Activated T-cell treated with anti-CD3 and anti-CD28 coated beads, Interleukin-2, amount 50 U/mL, for 72 hours (primary cell): ENCODE measurements around the gene ADGRF3. TPM values are rescaled to one million over a fixed set of nuclear protein-coding genes. Genes with fewer than 3 reads are reported as not detected.
"Not testable (repeated sequence)": the region's sequence is repeated elsewhere in the genome, so short reads cannot be mapped to it uniquely, and the experiment has no call there.

Source experiments
- ATAC-seq, 2 donors: fragments of 150-1000 bp; cut with Tn5 transposase; replicated peaks in 1 of 2; 2 replicates each; pipeline ENCODE4 v1.10.0; 2021; ENCODE audit warnings: moderate library complexity in 2 of 2, mild to moderate bottlenecking in 1 of 2
- DNase-seq, 2 donors: peaks; one replicate each; pipeline ENCODE4 v3.0.0; 2021 to 2022; ENCODE audit warnings: mixed read lengths in 1 of 2
- H3K27ac Mint-ChIP-seq: one replicate; pipeline ENCODE4 v1.8.0; 2022; ENCODE audit warnings: mild to moderate bottlenecking, moderate library complexity, mixed read lengths
- H3K27me3 Mint-ChIP-seq: one replicate; pipeline ENCODE4 v1.8.0; 2022; ENCODE audit warnings: low read depth, mixed read lengths
- H3K36me3 Mint-ChIP-seq, 2 donors: one replicate each; pipeline ENCODE4 v1.8.0; 2022; ENCODE audit warnings: mixed read lengths in 2 of 2, mild to moderate bottlenecking in 1 of 2; ENCODE audit not compliant: insufficient read depth in 2 of 2
- H3K4me1 Mint-ChIP-seq: one replicate; pipeline ENCODE4 v1.8.0; 2022; ENCODE audit warnings: low read depth, mixed read lengths
- H3K4me3 Mint-ChIP-seq, 2 donors: one replicate each; pipeline ENCODE4 v1.8.0; 2022; ENCODE audit warnings: mild to moderate bottlenecking in 2 of 2, mixed read lengths in 2 of 2, moderate library complexity in 2 of 2
- H3K9me3 Mint-ChIP-seq, 2 donors: one replicate each; pipeline ENCODE4 v1.8.0; 2022; ENCODE audit warnings: mixed read lengths in 2 of 2
- total RNA-seq, 2 donors: library from RNA; stranded (reverse); gene quantifications; one replicate each; pipeline ENCODE4 v1.2.3, GENCODE V29; 2022

Gene ADGRF3
- total RNA-seq, 2 donors from 2014 or later: 2.4 to 4.8 TPM

DNA sequence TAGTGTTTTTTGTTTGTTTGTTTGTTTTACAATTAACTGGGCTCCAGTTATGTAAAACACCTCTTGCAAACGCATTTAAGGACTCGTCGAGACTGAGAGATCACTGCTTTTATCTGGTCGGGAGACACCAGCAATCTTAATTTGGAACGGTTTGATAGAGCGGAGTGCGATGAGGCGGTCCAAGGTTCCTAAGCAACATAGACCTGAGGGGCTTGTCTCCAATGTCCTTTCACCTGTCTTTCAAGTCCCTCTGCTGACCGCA lies 1.4 kb downstream of the ADGRF3 start:
- no peak for DNase-seq
- no peaks in the 10 kb centered on the region for H3K9me3 Mint-ChIP-seq
- no peaks in the 10 kb centered on the region for H3K27me3 Mint-ChIP-seq
- H3K27ac Mint-ChIP-seq: peak overlapping the region; percentile 99
- no peak for ATAC-seq
- H3K4me1 Mint-ChIP-seq: peaks cover 33% of the 10 kb centered on the region
- peaks cover 6 to 10% of the 10 kb centered on the region in 2 donors for H3K36me3 Mint-ChIP-seq
- peak overlapping the region; percentile 97 for H3K4me3 Mint-ChIP-seq

DNA sequence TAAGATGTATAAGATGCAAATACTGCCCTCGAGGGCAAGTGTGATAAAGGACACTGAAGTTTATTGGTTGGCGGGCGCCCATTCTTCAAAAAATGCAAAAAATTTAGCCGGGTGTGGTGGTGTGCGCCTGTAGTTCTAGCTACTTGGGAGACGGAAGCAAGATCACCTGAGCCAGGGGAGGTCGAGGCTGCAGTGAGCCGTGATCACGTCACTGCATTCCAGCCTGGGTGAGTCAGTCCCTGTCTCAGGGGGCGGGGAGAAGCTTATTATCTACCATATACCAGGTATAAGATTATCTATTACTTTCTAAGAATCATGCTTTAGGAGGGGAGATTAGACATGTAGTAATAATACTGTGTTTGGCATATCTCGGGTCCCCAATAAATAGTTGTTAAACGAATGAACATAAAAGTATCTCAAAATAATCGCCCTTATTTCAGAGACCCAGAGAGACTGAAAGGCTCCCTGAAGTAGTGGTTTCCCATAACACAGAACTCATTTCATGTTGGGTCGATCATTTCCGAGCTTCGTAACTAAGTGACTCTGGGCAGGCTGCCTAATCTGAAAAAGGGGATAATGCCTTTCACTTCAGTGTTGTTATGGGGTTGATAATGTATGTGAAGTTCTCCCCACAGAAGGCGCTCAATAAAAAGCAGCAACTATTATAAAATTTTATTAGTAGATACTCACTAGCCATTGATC lies 1.9 kb downstream of the ADGRF3 start:
- Mint-ChIP-seq H3K4me1 (peaks cover 32% of the 10 kb centered on the region), H3K9me3 (no peaks in the 10 kb centered on the region), H3K36me3 (peaks cover 6 to 10% of the 10 kb centered on the region in 2 donors), H3K4me3 (peak overlapping the region; percentile 97), H3K27ac (peak overlapping the region; percentile 99), H3K27me3 (no peaks in the 10 kb centered on the region)
- DNase-seq (peak; percentile 25 to 28), ATAC-seq (no peak)

DNA sequence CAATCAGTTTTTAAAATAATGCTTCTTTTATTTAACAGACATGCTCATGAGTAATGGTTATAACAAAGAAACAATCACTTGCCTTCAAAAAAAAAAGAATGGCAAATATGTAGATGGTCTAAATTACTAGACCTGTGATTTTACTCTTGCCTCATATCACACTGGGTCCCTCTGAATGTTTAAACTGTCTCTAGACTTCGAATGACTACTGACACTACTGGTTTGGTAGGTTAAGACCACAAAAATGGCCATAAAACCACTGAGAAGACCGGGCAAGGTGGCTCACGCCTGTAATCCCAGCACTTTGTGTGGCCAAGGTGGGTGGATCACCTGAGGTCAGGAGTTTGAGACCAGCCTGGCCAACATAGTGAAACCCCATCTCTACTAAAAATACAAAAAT lies 5.8 kb downstream of the ADGRF3 start:
- Mint-ChIP-seq H3K36me3 (peaks cover 4 to 5% of the 10 kb centered on the region in 2 donors), H3K9me3 (no peaks in the 10 kb centered on the region), H3K27me3 (no peaks in the 10 kb centered on the region), H3K27ac (peak overlapping the region; percentile 72), H3K4me1 (peaks cover 23% of the 10 kb centered on the region), H3K4me3 (no peak overlapping the region)
- no peak for ATAC-seq
- DNase-seq: no peak

DNA sequence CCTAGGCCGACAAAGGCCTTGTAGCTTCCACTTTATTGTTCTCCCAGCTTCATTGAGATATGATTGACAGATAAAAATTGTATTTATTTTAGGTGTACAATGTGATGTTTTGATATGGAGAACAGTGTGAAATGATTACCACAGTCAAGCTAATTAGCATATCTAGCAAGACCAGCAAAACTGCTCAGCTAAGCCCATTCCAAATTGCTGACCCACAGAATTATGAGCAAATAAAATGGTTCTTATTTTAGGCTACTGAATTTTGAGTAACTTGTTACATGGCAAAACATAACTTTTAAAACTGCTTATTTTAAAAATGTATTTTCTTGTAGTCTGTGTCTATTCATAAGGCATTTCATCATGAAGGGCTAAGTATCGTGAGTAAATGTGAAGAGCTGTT lies 9.3 kb downstream of the ADGRF3 start:
- Mint-ChIP-seq H3K9me3 (no peaks in the 10 kb centered on the region), H3K4me3 (no peak overlapping the region), H3K36me3 (no peaks in the 10 kb centered on the region), H3K27ac (no peak overlapping the region), H3K27me3 (no peaks in the 10 kb centered on the region), H3K4me1 (peaks cover 12% of the 10 kb centered on the region)
- DNase-seq (no peak), ATAC-seq (no peak)

DNA sequence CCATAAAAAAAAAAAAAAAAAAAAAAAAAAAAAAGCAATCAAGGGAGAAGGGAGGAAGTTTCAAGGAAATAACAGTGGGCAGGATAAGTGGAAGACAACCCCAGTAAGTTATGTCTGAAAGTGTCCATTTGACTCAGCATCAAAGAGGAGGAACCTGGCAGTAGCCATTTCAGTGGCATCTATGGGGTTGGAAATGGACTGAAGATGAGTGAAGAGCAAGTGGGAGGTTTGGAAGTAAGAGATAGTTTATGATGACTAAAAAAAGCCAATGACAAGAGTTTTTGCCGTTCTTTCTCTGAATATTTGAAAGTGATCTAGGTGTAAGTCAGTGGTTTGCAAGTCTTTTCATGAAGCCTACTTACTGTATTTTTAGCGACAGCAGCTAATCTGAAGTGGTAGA lies 9.9 kb downstream of the ADGRF3 start:
- Mint-ChIP-seq H3K9me3 (no peaks in the 10 kb centered on the region), H3K27me3 (no peaks in the 10 kb centered on the region), H3K4me1 (peaks cover 12% of the 10 kb centered on the region), H3K27ac (no peak overlapping the region), H3K4me3 (no peak overlapping the region), H3K36me3 (no peaks in the 10 kb centered on the region)
- DNase-seq (no peak), ATAC-seq (peak in 1 of 2 donors; percentile 61)

DNA sequence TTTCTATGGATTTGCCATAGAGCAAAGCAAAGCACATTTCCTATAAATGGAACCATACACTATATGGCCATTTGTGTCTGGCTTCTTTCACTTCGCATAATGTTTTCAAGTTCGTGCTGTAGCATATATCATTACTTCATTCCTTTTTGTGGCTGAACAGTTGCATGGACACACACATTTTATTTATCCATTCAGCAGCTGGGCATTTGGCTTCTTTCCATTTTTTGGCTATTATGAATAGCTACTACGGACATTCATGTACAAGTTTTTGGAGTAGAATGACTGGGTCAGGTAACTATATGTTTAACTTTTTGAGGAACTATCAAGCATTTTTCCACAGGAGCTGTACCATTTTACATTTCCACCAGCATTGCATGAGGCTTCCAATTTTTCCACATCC lies 11.4 kb downstream of the ADGRF3 start:
- DNase-seq (no peak), ATAC-seq (no peak)
- H3K36me3 Mint-ChIP-seq: no peaks in the 10 kb centered on the region
- no peak overlapping the region for H3K27ac Mint-ChIP-seq
- no peaks in the 10 kb centered on the region for H3K9me3 Mint-ChIP-seq
- no peak overlapping the region for H3K4me3 Mint-ChIP-seq
- H3K27me3 Mint-ChIP-seq: no peaks in the 10 kb centered on the region
- H3K4me1 Mint-ChIP-seq: peaks cover 16% of the 10 kb centered on the region

DNA sequence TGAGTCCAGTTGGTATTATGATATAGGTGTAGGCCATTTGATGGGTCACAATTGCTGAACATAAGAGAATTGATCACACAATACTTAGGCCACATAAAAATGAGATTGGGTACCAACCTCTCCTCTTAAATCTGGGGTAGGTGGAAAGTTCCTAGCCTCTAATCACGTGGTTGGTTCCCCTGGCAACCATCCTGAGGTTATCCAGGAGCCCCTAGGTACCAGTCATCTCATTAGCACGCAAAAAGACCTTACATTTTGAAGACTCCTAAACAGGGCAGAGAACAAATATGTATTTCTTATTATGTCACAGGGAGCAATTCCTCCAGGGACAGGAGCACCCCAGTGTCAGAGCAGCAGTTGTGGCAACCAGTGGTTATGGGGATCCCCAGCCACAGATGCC lies 13.3 kb downstream of the ADGRF3 start:
- Mint-ChIP-seq H3K27me3 (no peaks in the 10 kb centered on the region), H3K4me1 (peaks cover 27% of the 10 kb centered on the region), H3K36me3 (no peaks in the 10 kb centered on the region), H3K9me3 (no peaks in the 10 kb centered on the region), H3K27ac (no peak overlapping the region), H3K4me3 (no peak overlapping the region)
- ATAC-seq (no peak), DNase-seq (no peak)

DNA sequence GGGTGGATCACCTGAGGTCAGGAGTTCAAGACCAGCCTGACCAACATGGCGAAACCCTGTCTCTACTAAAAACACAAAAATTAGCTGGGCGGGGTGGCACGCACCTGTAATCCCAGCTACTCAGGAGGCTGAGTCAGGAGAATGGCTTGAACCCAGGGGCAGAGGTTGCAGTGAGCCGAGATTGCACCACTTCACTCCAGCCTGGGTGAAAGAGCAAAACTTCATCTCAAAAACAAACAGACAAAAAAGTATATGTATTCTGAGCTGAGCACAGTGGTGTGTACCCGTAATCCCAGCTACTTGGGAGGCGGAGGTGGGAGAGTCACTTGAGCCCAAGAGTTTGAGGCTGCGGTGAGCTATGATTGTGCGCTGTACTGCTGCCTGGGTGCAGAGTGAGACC lies 15.3 kb downstream of the ADGRF3 start:
- not testable (repeated sequence) for H3K36me3 Mint-ChIP-seq, H3K27me3 Mint-ChIP-seq, DNase-seq, H3K4me3 Mint-ChIP-seq, H3K9me3 Mint-ChIP-seq, ATAC-seq, H3K27ac Mint-ChIP-seq
- H3K4me1 Mint-ChIP-seq: peaks cover 29% of the 10 kb centered on the region

DNA sequence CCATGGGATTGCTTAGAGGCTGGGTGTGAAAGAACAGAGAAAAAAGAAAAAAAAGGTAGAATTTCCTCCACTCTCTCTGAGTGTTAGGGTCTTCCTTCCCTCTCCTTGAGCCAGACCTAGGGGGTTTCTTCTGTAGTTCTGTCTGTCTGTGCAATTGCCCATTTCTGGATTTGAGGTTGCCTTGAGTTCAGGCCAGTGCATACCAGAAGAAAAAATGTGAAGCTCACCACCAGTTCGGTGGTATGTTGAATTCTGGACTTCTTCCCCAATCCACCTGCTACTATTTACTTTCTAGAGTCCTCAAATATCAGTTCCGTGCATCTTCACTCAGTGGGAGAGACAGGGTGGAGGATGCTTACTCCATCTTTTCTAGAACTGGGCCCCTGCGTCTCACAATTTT lies 16.0 kb downstream of the ADGRF3 start:
- H3K9me3 Mint-ChIP-seq: no peaks in the 10 kb centered on the region
- H3K4me3 Mint-ChIP-seq: no peak overlapping the region
- H3K4me1 Mint-ChIP-seq: peaks cover 29% of the 10 kb centered on the region
- DNase-seq: no peak
- ATAC-seq: no peak
- H3K36me3 Mint-ChIP-seq: no peaks in the 10 kb centered on the region
- no peaks in the 10 kb centered on the region for H3K27me3 Mint-ChIP-seq
- no peak overlapping the region for H3K27ac Mint-ChIP-seq

DNA sequence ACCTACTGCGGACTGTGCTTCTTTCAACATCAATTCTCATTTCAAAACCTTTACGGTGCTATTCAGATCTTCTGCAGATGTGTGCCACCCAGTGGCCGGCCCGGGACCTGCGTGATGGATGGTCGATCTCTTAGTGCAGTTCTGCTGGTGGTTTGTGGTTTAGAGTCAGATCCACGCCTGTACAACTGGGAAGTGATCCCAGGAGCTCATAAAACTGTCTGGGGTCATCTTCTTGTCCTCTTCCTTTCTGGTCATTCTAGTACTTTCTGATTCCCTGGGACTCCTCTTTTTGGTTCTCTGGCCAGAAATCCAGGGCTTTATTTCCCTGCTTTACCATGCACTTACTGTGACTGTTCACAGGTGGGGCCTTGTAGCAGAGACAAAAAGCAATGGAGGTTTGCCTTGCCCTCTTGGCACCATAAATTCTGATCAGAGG lies 16.5 kb downstream of the ADGRF3 start:
- Mint-ChIP-seq H3K27me3 (no peaks in the 10 kb centered on the region), H3K4me3 (peak overlapping the region in 1 of 2 donors; percentile 54), H3K27ac (no peak overlapping the region), H3K9me3 (no peaks in the 10 kb centered on the region), H3K36me3 (no peaks in the 10 kb centered on the region), H3K4me1 (peaks cover 29% of the 10 kb centered on the region)
- ATAC-seq (peak; percentile 95), DNase-seq (peak; percentile 86 to 88)

DNA sequence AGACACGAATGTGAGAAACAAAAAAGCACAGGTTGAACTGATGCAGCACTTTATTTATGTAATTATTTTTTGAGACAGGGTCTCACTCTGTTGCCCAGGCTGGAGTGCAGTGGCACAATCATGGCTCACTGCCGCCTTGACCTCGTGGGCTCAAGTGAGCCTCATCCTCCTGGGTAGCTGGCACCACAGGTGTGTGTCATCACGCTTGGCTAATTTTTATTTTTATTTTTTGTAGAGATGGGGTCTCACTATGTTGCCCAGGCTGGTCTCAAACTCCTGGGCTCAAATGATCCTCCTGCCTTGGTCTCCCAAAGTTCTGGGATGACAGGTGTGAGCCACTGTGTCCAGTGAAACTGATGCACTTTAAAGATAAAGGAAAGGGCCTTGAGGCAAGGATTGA lies 17.5 kb downstream of the ADGRF3 start:
- DNase-seq, ATAC-seq, H3K27ac Mint-ChIP-seq, H3K27me3 Mint-ChIP-seq, H3K9me3 Mint-ChIP-seq, H3K4me3 Mint-ChIP-seq, H3K36me3 Mint-ChIP-seq: not testable (repeated sequence)
- H3K4me1 Mint-ChIP-seq: peaks cover 29% of the 10 kb centered on the region

DNA sequence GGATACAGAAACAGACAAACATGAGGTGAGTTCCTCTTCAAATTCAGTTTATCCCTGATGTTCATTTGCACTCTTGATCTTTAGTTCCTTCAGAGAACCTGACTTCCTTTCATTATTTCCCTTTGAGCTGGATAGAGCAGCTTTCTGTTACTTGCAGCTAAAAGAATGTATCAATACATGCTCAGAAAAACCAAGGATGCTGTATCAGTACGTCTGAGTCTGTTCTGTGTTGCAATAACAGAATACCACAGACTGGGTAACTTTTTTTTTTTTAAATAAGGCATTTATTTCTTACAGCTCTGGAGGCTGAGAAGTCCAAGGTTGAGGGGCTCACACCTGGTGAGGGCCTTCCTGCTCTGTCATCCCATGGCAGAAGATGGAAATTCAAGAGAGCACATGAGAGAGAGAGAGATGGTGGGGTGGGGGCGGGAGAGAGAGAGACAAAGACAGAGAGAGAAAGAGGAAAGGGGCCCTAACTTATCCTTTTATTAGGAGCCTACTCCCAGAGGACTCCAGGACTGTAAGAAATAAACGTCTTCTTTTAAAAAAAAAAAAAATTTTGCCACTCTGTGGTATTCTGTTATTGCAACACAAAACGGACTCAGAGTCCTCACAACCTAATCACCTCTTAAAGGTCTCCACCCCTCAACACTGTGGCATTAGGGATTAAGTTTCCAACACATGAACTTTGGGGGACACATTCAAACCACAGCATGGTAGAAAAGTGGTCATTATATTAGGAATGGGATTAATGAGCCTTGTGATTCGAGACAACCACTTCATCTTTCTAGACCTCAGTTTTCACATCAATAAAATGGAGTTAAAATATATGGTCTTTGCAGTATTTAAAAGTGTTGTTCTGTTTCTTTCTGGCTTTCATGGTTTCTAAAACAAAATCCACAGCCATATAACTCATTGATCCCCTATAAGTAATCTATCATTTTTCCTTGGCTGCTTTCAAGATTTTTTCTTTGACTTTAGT lies 19.0 kb downstream of the ADGRF3 start:
- no peak for ATAC-seq
- H3K27ac Mint-ChIP-seq: no peak overlapping the region
- H3K27me3 Mint-ChIP-seq: no peaks in the 10 kb centered on the region
- peaks cover 29% of the 10 kb centered on the region for H3K4me1 Mint-ChIP-seq
- no peaks in the 10 kb centered on the region for H3K36me3 Mint-ChIP-seq
- no peaks in the 10 kb centered on the region for H3K9me3 Mint-ChIP-seq
- no peak for DNase-seq
- no peak overlapping the region for H3K4me3 Mint-ChIP-seq

DNA sequence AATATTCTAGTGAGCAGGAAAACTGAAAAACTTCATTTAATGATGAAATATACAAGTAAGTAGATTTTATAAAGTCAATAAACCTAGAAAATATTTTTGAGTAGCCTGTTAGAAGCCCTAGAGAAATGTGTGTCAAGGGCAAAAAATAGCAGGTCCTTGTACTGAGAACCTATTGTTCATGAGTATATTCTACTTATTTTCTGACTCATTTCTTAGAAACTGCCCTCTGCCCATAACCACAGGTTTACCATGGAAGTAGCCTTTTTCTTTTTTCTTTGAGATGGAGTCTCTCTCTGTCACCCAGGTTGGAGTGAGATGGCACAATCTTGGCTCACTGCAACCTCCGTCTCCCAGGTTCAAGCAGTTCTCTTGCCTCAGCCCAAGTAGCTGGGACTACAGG lies 20.1 kb downstream of the ADGRF3 start:
- no peaks in the 10 kb centered on the region for H3K27me3 Mint-ChIP-seq
- peaks cover 29% of the 10 kb centered on the region for H3K4me1 Mint-ChIP-seq
- ATAC-seq (peak; percentile 49 to 51), DNase-seq (no peak)
- H3K4me3 Mint-ChIP-seq: peak overlapping the region in 1 of 2 donors; percentile 17
- no peaks in the 10 kb centered on the region for H3K36me3 Mint-ChIP-seq
- H3K27ac Mint-ChIP-seq: no peak overlapping the region
- no peaks in the 10 kb centered on the region for H3K9me3 Mint-ChIP-seq
